HT1080 (cell line): Measurements from ENCODE around the gene TMEM120B. TPM values are rescaled to one million over a fixed set of nuclear protein-coding genes. Genes with fewer than 3 reads are reported as not detected.
"Not testable (repeated sequence)": the region's sequence is repeated elsewhere in the genome, so short reads cannot be mapped to it uniquely, and the experiment has no call there.

ENCODE experiments used
- DNase-seq: peaks from one replicate; pipeline ENCODE4 v3.0.0-alpha.2; 2015; ENCODE audit warnings: low read depth
- polyA plus RNA-seq, 2 experiments: library from polyadenylated mRNA; depleted of rRNA; stranded (reverse); fragments of >200 nt; gene quantifications; 2 replicates each; pipeline ENCODE4 v1.2.3, GENCODE V29; 2015
- total RNA-seq: library from RNA; depleted of rRNA; stranded (reverse); fragments of >200 nt; shearing (Covaris generic); gene quantifications from 2 replicates; pipeline ENCODE4 v1.2.3, GENCODE V29; 2014; rRNA removed

The TMEM120B gene
- total RNA-seq = 9.6 and 12.0 TPM in 2 replicates
- 8.9 and 9.6 TPM in 2 replicates for polyA plus RNA-seq (2015; cell fraction: cytosol; rRNA removed)
- polyA plus RNA-seq (2015; cell fraction: nucleus; rRNA removed) = 46.8 and 56.9 TPM in 2 replicates

DNA sequence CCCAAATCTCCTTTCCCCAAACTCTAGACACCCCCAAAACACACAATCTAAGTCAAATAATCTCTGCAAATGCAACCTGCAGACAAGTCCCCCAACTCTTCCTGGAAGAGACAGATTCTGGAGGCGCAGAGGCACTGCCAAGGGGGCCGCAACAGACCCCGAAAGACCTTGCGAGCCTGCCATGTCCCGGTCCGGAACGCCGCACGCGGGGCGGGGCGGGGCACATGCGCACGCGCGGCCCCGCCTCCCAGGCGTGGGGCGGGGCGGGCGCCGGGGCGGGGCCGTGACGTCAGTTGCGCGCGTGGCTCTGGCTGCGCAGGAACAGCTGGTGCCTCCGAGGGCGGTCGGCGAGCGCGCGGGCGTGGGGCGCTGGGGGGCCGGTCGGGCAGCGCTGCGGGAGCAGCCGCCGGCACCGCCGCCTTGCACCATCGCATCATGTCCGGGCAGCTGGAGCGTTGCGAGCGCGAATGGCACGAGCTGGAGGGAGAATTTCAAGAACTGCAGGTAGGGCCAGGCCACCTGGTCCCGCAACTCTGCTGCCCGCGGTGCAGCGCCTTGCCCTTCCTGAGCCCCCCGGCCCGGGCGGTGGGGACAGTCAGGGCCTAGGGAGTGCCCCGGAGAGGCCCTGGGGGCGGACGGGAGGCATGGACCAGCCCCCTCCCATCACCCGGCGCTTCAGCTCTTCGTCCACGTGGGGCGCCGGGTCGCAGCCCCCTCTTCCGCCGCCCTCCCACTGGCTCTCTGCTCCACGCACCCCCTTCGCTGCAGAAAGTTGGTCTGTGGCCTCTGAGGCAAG, at the start of gene TMEM120B:
TMEM120B (plus strand) TSS at position 292 of the 796 bp plus-strand sequence; CDS start at position 436, 144 bp downstream.
- peak; percentile 38 for DNase-seq

DNA sequence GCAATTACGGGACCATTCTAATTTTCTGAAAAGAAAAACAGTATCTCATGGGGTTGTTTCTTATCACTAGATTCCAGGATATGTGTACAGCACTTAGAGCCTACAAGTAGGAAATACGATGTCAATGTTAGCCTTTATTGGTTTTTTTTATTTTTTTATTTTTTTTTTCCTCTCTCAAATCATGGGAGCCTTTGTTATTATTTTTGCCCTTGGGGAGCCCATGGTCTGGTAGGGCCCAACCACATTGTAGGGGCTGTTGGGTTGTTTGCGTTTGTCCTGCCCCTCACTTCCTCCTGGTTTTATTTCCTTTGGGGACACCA, 49.0 kb upstream of the TMEM120B start:
- no peak for DNase-seq

DNA sequence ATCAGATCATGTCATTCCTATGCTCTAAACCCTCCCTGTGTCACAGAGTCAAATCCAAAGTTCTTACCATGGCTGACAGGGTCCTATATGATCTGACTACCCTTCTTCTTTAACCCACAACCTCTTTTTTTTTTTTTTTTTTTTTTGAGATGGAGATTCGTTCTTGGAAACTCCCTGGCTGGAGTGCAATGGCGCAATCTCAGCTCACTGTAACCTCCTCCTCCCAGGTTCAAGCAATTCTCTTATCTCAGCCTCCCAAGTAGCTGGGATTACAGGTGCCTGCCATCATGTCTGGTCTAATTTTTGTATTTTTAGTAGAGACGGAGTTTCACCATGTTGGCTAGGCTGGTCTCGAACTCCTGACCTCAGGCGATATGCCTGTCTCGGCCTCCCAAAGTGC, 45.7 kb upstream of the TMEM120B start:
- DNase-seq = not testable (repeated sequence)

DNA sequence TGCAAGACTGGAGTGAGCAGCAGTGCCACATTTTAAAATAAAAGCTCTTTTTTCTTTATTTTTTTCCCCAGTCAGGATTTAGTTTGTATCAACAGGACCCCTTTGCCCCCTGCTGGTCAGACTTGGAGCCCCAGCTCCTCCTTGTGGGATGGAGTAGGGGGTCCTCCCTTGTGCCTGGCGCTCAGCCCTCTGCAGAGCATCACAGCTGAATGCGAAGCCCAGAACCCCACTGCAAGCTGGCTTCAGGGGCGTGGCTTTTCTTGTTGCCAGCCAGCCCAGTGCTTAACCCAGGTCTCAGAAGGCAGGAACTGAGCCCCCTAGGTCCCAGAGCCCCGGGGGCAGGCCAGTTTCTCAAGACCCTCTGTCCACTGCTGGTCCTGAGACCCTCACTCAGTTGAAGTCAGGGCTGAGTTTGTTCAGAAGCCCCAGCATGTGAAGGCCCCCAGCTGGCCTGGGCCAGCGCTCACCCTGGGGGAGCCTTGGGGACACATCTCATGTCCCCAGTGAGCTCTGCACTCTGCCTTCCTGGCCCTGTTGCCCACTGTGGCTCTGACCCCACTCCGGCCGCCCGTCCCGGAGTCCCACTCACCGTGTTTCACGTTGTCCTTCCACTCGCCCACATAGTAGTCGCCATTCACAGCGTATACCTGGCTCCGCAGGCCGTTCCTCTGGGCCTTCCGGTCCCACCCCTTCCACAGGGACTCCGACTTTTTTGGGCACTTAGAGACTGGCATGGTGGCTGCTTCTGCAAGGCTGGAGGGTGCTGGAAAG, 43.6 kb upstream of the TMEM120B start:
- no peak for DNase-seq

GRCh38 chr12:121669521-121669900, 43.0 kb upstream of the TMEM120B start, which contains the start of gene MORN3:
MORN3 (minus strand) TSS chr12:121669654; CDS start chr12:121669483, 171 bp downstream.
- no peak for DNase-seq

DNA sequence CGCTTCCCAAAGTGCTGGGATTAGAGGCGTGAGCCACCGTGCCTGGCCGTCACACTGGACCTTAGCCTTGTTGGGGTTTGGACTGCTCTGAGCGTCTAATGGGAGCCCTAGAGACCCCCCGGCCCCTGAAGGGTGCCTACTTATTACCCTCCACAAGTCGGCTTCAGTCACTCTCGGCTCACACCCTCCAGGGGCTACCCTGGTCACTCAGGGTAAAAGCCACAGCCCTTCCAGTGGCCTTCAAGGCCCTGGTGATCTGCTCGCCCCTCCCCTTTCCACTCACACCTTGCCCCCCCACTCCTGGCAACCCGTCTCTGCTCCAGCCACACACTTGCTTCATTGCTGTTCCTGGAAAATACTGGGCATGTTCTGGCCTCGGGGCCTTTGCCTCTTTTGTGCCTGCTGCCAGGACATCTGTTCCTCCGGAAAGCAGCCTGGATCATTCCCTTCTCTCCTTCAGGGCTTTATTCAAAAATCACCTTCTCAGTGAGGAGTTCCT, 39.5 kb upstream of the TMEM120B start:
- DNase-seq = no peak

- DNase-seq = no peak
These were observed 36.4 kb upstream of the TMEM120B start for GRCh38 chr12:121676190-121676589.

GRCh38 chr12:121678305-121678704, 34.2 kb upstream of the TMEM120B start:
- DNase-seq = no peak

DNA sequence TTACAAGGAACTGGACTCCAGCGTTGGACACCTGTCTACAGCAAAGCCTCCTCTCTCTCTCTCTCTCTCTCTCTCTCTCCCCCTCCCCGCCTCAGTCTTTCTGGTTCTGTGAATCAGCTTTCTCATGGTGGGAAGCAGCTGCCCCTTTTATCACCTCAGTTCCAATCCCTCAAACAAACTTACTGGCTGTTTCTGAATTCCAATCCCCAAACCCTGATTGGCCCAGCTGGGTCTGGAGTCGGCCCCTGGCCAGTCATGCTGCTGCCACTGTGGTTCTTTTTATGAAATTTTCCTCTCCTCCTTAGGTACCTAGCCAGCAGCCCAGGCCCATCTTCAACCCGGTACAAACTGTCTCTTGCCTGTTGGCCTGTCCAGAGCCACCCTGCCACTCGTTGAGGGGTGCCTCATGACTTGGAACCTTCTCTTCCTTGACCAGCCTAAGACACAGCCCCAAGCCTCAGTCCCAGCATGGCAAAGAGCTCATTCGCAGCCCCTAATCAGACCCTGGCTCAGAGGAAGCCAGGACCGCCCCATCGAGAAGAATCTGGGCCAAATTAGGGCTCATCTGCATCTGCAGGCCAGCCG, 33.7 kb upstream of the TMEM120B start:
- DNase-seq = no peak

- not testable (repeated sequence) for DNase-seq
These were observed 32.8 kb upstream of the TMEM120B start for GRCh38 chr12:121679661-121680197.

GRCh38 chr12:121688966-121689365, 23.6 kb upstream of the TMEM120B start:
- no peak for DNase-seq

DNA sequence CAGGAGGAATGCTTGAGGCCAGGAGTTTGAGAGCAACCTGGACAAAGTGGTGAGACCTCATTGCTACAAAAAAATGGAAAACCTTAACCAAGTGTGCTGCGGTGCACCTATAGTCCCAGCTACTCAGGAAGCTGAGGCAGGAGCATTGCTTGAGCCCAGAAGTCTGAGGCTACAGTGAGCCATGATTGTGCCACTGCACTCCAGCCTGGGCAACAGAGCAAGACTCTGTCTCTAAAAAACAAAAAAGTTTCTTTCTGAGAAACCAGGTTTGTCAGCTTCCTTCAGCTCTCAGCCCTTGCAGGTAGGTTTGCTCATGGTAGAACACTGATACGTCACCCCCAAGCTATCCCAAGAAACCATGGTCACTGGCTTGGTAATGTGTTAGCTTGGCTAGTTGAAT, 23.1 kb upstream of the TMEM120B start:
- no peak for DNase-seq

- DNase-seq = not testable (repeated sequence)
These were observed 19.8 kb upstream of the TMEM120B start for GRCh38 chr12:121692744-121693143.

DNA sequence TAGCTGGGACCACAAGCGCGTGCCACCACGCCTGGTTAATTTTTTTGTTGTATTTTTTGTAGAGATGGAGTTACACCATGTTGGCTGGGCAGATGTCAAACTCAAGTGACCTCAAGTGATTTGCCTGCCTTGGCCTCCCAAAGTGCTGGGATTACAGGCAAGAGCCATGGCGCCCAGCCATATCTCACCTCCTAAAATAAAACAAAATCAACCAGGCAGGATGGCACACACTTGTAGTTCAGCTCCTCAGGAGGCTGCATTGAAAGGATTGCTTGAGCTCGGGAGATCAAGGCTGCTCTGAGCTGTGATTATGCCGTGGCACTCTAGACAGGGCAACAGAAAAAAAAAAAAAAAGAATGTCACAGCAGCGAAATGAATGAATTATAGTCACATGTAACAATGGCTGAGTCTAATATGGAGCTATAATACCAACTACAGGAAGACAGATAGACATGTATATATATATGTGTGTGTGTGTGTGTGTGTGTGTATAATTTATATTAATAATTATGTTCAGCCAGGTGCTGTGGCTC, 19.3 kb upstream of the TMEM120B start:
- no peak for DNase-seq

DNA sequence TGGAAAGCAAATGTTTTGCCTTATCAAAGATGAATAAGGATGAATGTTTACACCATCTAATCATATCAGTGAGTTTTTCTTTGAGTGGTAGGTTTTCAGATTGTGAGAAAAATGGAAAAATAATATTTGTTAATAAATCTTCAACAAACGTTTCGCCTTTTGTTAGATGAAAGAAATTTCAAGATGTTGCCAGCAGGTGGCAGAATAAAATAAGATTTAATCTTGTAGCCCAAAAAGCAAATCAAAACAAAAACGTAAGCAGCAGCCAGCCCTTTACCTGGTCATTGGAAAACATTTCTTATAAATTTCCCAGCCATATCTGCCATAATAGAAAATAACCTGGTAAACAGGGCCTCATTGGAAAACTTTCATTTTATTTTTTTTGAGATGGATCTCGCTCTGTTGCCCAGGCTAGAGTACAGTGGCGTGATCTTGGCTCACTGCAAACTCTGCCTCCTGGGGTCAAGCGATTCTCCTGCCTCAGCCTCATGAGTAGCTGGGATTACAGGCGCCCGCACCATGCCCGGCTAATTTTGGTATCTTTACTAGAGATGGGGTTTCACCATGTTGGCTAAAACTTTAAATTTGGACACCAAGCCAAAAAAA, 15.4 kb upstream of the TMEM120B start:
- peak; percentile 41 for DNase-seq

- not testable (repeated sequence) for DNase-seq
These were observed 14.7 kb upstream of the TMEM120B start for GRCh38 chr12:121697861-121698260.

- DNase-seq = no peak
These were observed 10.8 kb upstream of the TMEM120B start for GRCh38 chr12:121701667-121702277.

DNA sequence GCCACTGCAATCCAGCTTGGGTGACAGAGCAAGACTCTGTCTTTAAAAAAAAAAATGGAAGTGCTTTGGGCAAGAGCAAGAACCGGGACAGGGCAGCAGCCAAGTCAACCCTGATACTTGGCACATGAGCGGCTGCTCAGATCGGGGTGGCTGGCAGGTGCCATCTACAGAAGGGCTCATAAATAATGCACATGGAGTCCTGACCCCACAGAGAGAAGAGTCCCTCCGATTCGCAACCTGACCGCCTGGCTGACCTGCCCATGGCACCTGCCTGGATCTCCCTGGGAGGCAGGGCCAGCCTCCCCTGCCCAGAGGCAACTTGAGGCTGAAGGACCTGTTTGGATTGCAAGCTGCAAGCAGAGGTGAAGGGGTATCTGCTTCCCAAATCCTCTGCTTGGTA, 9.6 kb upstream of the TMEM120B start:
- no peak for DNase-seq

- DNase-seq = no peak
These were observed 7.0 kb upstream of the TMEM120B start for GRCh38 chr12:121705514-121705913.

GRCh38 chr12:121708313-121709063, 4.1 kb upstream of the TMEM120B start:
- no peak for DNase-seq
